ENCODE results near the gene SLC44A3. TPM values are rescaled to one million over a fixed set of nuclear protein-coding genes. Genes with fewer than 3 reads are reported as not detected.

The SLC44A3 gene
- total and polyA plus RNA-seq, 2 donors (not counting 1 experiment from before 2014, with no cell fraction given): 3.9 to 9.7 TPM

- H3K27me3 ChIP-seq (ENCODE audit: control insufficient read depth, insufficient read depth, low read length): no peaks in the 10 kb centered on the region
- DNase-seq (ENCODE audit: low read depth in 2 of 2): no peak
These were observed 26.2 kb downstream of the SLC44A3 start for GRCh38 chr1:94846308-94846707.

GRCh38 chr1:94851571-94851970 is 31.4 kb downstream of the SLC44A3 start:
- Histone ChIP-seq H4K20me1 (ENCODE audit: control insufficient read depth, extremely low read depth, insufficient read depth, low read length) (no peaks in the 10 kb centered on the region), H3K4me2 (ENCODE audit: extremely low read depth, insufficient read depth, low read length) (no peak overlapping the region), H3K9ac (ENCODE audit: insufficient read depth, low read length) (no peak overlapping the region), H3K4me3 (replicated peaks in 1 of 4; ENCODE audit: control extremely low read depth in 1 of 4, insufficient read depth in 1 of 4, low read depth in 3 of 4, low read length in 4 of 4) (no peak overlapping the region), H3K79me2 (ENCODE audit: control insufficient read depth, insufficient read depth, low read length) (no peaks in the 10 kb centered on the region), H3K27me3 (ENCODE audit: control insufficient read depth, insufficient read depth, low read length) (no peaks in the 10 kb centered on the region), H3K9me3 (ENCODE audit: control insufficient read depth, insufficient read depth, low read depth, low read length) (no peaks in the 10 kb centered on the region), H3K4me1 (ENCODE audit: control insufficient read depth, extremely low read depth, insufficient read depth, low read length) (peaks cover 7% of the 10 kb centered on the region), H3K36me3 (ENCODE audit: control insufficient read depth, insufficient read depth, low read length) (no peaks in the 10 kb centered on the region), H3K27ac (ENCODE audit: insufficient read depth, low read length) (no peak overlapping the region), H2AFZ (ENCODE audit: low read length) (no peak overlapping the region)
- TF ChIP-seq EZH2 (IDR thresholded peaks at IDR 0.05; ENCODE audit: low read length, missing control alignments) (no peak), CTCF (conservative IDR thresholded peaks at IDR 0.05 in 1 of 2, IDR thresholded peaks at IDR 0.05 in 1 of 2; ENCODE audit: low read depth in 1 of 2, low read length in 2 of 2) (no peak)
- no peak for DNase-seq (ENCODE audit: low read depth in 2 of 2)

More at GRCh38 chr1:94846308-94846707, 26.2 kb downstream of the SLC44A3 start:
- Histone ChIP-seq H3K9me3 (ENCODE audit: control insufficient read depth, insufficient read depth, low read depth, low read length) (no peaks in the 10 kb centered on the region), H3K4me1 (ENCODE audit: control insufficient read depth, extremely low read depth, insufficient read depth, low read length) (no peaks in the 10 kb centered on the region), H3K4me2 (ENCODE audit: extremely low read depth, insufficient read depth, low read length) (no peak overlapping the region), H3K27ac (ENCODE audit: insufficient read depth, low read length) (no peak overlapping the region), H3K9ac (ENCODE audit: insufficient read depth, low read length) (no peak overlapping the region), H3K79me2 (ENCODE audit: control insufficient read depth, insufficient read depth, low read length) (no peaks in the 10 kb centered on the region), H2AFZ (ENCODE audit: low read length) (no peak overlapping the region), H3K4me3 (replicated peaks in 1 of 4; ENCODE audit: control extremely low read depth in 1 of 4, insufficient read depth in 1 of 4, low read depth in 3 of 4, low read length in 4 of 4) (no peak overlapping the region), H4K20me1 (ENCODE audit: control insufficient read depth, extremely low read depth, insufficient read depth, low read length) (no peaks in the 10 kb centered on the region), H3K36me3 (ENCODE audit: control insufficient read depth, insufficient read depth, low read length) (no peaks in the 10 kb centered on the region)
- no peak for TF ChIP-seq EZH2 (IDR thresholded peaks at IDR 0.05; ENCODE audit: low read length, missing control alignments)
- no peak for TF ChIP-seq CTCF (conservative IDR thresholded peaks at IDR 0.05 in 1 of 2, IDR thresholded peaks at IDR 0.05 in 1 of 2; ENCODE audit: low read depth in 1 of 2, low read length in 2 of 2)

DNA sequence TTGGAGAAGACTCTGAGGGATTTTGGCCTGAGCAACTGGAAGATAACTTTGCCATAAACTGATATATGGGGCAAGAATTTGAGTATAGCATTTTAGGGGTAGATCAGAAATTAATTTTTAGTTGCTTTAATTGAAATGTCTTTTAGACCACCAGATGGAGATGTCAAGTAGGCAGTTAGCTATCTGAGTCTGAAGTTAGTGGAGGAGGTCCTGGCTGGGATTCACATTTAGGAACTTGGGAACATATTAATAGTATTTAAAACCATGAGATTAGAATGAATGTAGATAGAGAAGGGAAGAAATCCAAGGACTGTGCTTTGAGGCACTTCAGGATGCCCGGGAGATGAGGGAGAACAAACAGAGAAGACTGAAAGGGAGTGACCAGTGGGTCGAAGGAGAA is 32.6 kb downstream of the SLC44A3 start:
- H3K36me3 ChIP-seq (ENCODE audit: control insufficient read depth, insufficient read depth, low read length): no peaks in the 10 kb centered on the region
- H3K4me1 ChIP-seq (ENCODE audit: control insufficient read depth, extremely low read depth, insufficient read depth, low read length): peaks cover 7% of the 10 kb centered on the region
- H3K4me3 ChIP-seq (replicated peaks in 1 of 4; ENCODE audit: control extremely low read depth in 1 of 4, insufficient read depth in 1 of 4, low read depth in 3 of 4, low read length in 4 of 4): no peak overlapping the region
- TF ChIP-seq CTCF (conservative IDR thresholded peaks at IDR 0.05 in 1 of 2, IDR thresholded peaks at IDR 0.05 in 1 of 2; ENCODE audit: low read depth in 1 of 2, low read length in 2 of 2): peak; percentile 15 to 17
- TF ChIP-seq EZH2 (IDR thresholded peaks at IDR 0.05; ENCODE audit: low read length, missing control alignments): no peak
- H3K27ac ChIP-seq (ENCODE audit: insufficient read depth, low read length): no peak overlapping the region
- no peak overlapping the region for H3K9ac ChIP-seq (ENCODE audit: insufficient read depth, low read length)
- peak in 1 of 2 donors; percentile 55 for DNase-seq (ENCODE audit: low read depth in 2 of 2)
- no peaks in the 10 kb centered on the region for H3K27me3 ChIP-seq (ENCODE audit: control insufficient read depth, insufficient read depth, low read length)
- no peak overlapping the region for H3K4me2 ChIP-seq (ENCODE audit: extremely low read depth, insufficient read depth, low read length)
- no peaks in the 10 kb centered on the region for H3K79me2 ChIP-seq (ENCODE audit: control insufficient read depth, insufficient read depth, low read length)
- H3K9me3 ChIP-seq (ENCODE audit: control insufficient read depth, insufficient read depth, low read depth, low read length): no peaks in the 10 kb centered on the region
- no peak overlapping the region for H2AFZ ChIP-seq (ENCODE audit: low read length)
- no peaks in the 10 kb centered on the region for H4K20me1 ChIP-seq (ENCODE audit: control insufficient read depth, extremely low read depth, insufficient read depth, low read length)
